ENCODE results near the gene PHF10.

Gene PHF10

DNA sequence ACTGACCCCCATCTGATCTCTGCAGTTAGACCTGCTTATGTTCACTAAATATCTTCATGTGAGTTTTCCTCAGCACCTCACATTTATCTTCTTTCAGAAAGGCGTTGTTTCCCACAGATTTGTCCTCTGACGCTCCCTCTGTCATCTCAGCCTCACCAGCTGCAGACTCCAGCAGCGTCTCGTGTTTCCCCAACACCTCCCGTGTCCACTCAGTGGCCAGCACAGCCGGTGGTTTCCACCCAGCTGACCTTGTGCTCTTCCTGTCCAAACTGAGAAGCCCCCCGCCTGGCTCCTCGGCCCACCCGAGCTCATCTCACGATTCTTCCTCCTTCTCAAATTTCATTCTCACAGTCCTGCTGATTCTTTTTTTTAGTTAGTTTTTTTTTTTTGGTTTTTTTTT lies 39.6 kb upstream of the PHF10 start:
- Histone ChIP-seq H3K27ac (ENCODE audit: low read length) (no peak overlapping the region), H2AFZ (ENCODE audit: low read depth, low read length) (no peak overlapping the region), H3K79me2 (ENCODE audit: insufficient read depth, low read length) (no peaks in the 10 kb centered on the region), H3K4me2 (ENCODE audit: insufficient read depth, low read length) (no peak overlapping the region), H3K4me1 (ENCODE audit: insufficient read depth, low read length) (no peaks in the 10 kb centered on the region), H3K36me3 (ENCODE audit: insufficient read depth, low read length) (peaks cover 84% of the 10 kb centered on the region), H3K4me3 (ENCODE audit: low read depth in 1 of 2, low read length in 2 of 2) (no peak overlapping the region), H3K9ac (ENCODE audit: low read depth, low read length) (no peak overlapping the region), H3K27me3 (ENCODE audit: insufficient read depth, low read length, poor library complexity) (no peaks in the 10 kb centered on the region), H3K9me3 (ENCODE audit: insufficient read depth, low read length, severe bottlenecking) (no peaks in the 10 kb centered on the region), H4K20me1 (ENCODE audit: insufficient read depth, low read length) (no peaks in the 10 kb centered on the region)
- DNase-seq (no peak), ATAC-seq (ENCODE audit: insufficient read depth, low read depth) (no peak)
- TF ChIP-seq, protein P1, sequence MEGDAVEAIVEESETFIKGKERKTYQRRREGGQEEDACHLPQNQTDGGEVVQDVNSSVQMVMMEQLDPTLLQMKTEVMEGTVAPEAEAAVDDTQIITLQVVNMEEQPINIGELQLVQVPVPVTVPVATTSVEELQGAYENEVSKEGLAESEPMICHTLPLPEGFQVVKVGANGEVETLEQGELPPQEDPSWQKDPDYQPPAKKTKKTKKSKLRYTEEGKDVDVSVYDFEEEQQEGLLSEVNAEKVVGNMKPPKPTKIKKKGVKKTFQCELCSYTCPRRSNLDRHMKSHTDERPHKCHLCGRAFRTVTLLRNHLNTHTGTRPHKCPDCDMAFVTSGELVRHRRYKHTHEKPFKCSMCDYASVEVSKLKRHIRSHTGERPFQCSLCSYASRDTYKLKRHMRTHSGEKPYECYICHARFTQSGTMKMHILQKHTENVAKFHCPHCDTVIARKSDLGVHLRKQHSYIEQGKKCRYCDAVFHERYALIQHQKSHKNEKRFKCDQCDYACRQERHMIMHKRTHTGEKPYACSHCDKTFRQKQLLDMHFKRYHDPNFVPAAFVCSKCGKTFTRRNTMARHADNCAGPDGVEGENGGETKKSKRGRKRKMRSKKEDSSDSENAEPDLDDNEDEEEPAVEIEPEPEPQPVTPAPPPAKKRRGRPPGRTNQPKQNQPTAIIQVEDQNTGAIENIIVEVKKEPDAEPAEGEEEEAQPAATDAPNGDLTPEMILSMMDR (IDR thresholded peaks at IDR 0.05; ENCODE audit: borderline replicate concordance, extremely low read depth, low read length, poor library complexity, severe bottlenecking), result no peak
- no peak for TF ChIP-seq EZH2 (IDR thresholded peaks at IDR 0.05; ENCODE audit: borderline replicate concordance, low read depth, low read length, severe bottlenecking)

DNA sequence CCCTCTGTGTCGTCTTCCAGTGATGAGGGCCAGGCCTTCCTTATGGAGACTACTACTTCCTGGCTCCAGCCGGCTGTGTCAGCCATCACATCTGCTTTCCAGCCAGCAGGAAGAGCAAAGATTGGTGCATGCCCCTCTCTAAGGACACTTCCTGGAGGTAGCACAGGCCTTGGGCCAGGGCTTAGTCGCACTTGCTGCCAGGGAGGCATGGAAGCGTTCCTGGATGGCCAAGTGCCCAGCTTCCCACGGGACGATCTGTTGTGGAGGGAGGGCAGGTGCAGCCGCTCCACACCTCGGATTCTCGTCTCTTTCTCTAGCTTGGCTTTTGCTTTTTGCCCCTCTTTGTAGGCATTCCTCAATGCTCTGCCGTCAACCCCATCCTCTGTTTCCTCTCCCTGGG lies 39.0 kb upstream of the PHF10 start:
- Histone ChIP-seq H2AFZ (ENCODE audit: low read depth, low read length) (no peak overlapping the region), H3K4me1 (ENCODE audit: insufficient read depth, low read length) (no peaks in the 10 kb centered on the region), H4K20me1 (ENCODE audit: insufficient read depth, low read length) (no peaks in the 10 kb centered on the region), H3K9ac (ENCODE audit: low read depth, low read length) (no peak overlapping the region), H3K79me2 (ENCODE audit: insufficient read depth, low read length) (no peaks in the 10 kb centered on the region), H3K27ac (ENCODE audit: low read length) (no peak overlapping the region), H3K36me3 (ENCODE audit: insufficient read depth, low read length) (peaks cover 86% of the 10 kb centered on the region), H3K27me3 (ENCODE audit: insufficient read depth, low read length, poor library complexity) (no peaks in the 10 kb centered on the region), H3K9me3 (ENCODE audit: insufficient read depth, low read length, severe bottlenecking) (no peaks in the 10 kb centered on the region), H3K4me3 (ENCODE audit: low read depth in 1 of 2, low read length in 2 of 2) (no peak overlapping the region), H3K4me2 (ENCODE audit: insufficient read depth, low read length) (no peak overlapping the region)
- ATAC-seq (ENCODE audit: insufficient read depth, low read depth) (no peak), DNase-seq (no peak)
- no peak for TF ChIP-seq EZH2 (IDR thresholded peaks at IDR 0.05; ENCODE audit: borderline replicate concordance, low read depth, low read length, severe bottlenecking)
- TF ChIP-seq, protein P1 (IDR thresholded peaks at IDR 0.05; ENCODE audit: borderline replicate concordance, extremely low read depth, low read length, poor library complexity, severe bottlenecking), result no peak

DNA sequence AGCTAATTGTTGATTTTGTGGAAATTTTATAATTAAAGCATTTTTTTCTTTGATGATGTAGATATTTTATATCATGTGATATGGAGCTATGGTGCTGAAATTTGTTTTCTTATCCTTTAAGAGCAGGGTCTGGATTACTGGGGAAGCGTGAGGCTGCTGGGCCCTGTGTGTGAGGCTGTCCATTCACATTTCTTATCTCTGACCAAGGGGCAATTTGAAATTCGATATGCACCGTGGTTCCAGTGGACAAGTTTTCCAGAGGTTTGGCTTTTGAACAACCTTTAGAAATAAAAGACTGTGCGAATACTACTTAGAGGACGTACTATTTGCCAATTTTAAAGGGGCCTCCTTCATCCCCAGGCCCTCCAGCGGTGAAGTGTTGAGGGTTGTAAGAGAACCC lies 30.9 kb upstream of the PHF10 start:
- H3K27ac ChIP-seq (ENCODE audit: low read length), result no peak overlapping the region
- no peaks in the 10 kb centered on the region for H3K9me3 ChIP-seq (ENCODE audit: insufficient read depth, low read length, severe bottlenecking)
- no peak overlapping the region for H3K9ac ChIP-seq (ENCODE audit: low read depth, low read length)
- no peak overlapping the region for H2AFZ ChIP-seq (ENCODE audit: low read depth, low read length)
- TF ChIP-seq, protein P1 (IDR thresholded peaks at IDR 0.05; ENCODE audit: borderline replicate concordance, extremely low read depth, low read length, poor library complexity, severe bottlenecking), result no peak
- no peak for TF ChIP-seq EZH2 (IDR thresholded peaks at IDR 0.05; ENCODE audit: borderline replicate concordance, low read depth, low read length, severe bottlenecking)
- peaks cover 29% of the 10 kb centered on the region for H3K79me2 ChIP-seq (ENCODE audit: insufficient read depth, low read length)
- no peak overlapping the region for H3K4me2 ChIP-seq (ENCODE audit: insufficient read depth, low read length)
- H3K36me3 ChIP-seq (ENCODE audit: insufficient read depth, low read length), result peaks cover 41% of the 10 kb centered on the region
- no peak for ATAC-seq (ENCODE audit: insufficient read depth, low read depth)
- H3K4me1 ChIP-seq (ENCODE audit: insufficient read depth, low read length), result peaks cover 24% of the 10 kb centered on the region
- no peaks in the 10 kb centered on the region for H3K27me3 ChIP-seq (ENCODE audit: insufficient read depth, low read length, poor library complexity)
- H3K4me3 ChIP-seq (ENCODE audit: low read depth in 1 of 2, low read length in 2 of 2), result no peak overlapping the region
- no peaks in the 10 kb centered on the region for H4K20me1 ChIP-seq (ENCODE audit: insufficient read depth, low read length)
- DNase-seq, result no peak
